ENCODE data around the gene ALB.
"Not testable (repeated sequence)": the region's sequence is repeated elsewhere in the genome, so short reads cannot be mapped to it uniquely, and the experiment has no call there.

ALB gene

DNA sequence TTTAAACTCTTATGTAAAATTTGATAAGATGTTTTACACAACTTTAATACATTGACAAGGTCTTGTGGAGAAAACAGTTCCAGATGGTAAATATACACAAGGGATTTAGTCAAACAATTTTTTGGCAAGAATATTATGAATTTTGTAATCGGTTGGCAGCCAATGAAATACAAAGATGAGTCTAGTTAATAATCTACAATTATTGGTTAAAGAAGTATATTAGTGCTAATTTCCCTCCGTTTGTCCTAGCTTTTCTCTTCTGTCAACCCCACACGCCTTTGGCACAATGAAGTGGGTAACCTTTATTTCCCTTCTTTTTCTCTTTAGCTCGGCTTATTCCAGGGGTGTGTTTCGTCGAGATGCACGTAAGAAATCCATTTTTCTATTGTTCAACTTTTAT, at the start of gene ALB:
Gene ALB (plus strand): TSS at position 246 of the 400 bp plus-strand sequence. CDS start 41 bp downstream, at position 287.
- Histone ChIP-seq H3K9me3 (ENCODE audit: control insufficient read depth in 1 of 2, low read length in 2 of 2) (no peaks in the 10 kb centered on the region), H3K36me3 (ENCODE audit: control insufficient read depth in 1 of 2, insufficient read depth in 2 of 2, low read length in 2 of 2) (no peaks in the 10 kb centered on the region), H3K4me3 (ENCODE audit: low read depth in 1 of 2, low read length in 2 of 2) (no peak within 1 kb of the TSS), H3K27ac (ENCODE audit: low read length) (no peak within 1 kb of the TSS), H3K4me1 (ENCODE audit: control insufficient read depth in 1 of 2, insufficient read depth in 2 of 2, low read length in 2 of 2) (no peaks in the 10 kb centered on the region), H3K27me3 (ENCODE audit: low read depth, low read length) (no peaks in the 10 kb centered on the region)

DNA sequence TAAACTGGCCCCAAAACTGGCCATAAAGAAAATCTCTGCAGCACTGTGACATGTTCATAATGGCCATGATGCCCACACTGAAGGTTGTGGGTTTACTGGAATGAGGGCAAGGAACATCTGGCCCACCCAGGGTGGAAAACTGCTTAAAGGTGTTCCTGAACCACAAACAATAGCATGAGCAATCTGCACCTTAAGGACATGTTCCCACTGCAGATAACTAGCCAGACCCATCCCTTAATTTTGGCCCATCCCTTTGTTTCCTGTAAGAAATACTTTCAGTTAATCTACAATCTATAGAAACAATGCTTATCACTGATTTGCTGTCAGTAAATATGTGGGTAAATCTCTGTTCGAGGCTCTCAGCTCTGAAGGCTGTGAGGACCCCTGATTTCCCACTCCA, 46.9 kb upstream of the ALB start:
- not testable (repeated sequence) for H3K36me3 ChIP-seq (ENCODE audit: control insufficient read depth in 1 of 2, insufficient read depth in 2 of 2, low read length in 2 of 2); H3K27ac ChIP-seq (ENCODE audit: low read length); H3K4me3 ChIP-seq (ENCODE audit: low read depth in 1 of 2, low read length in 2 of 2); H3K4me1 ChIP-seq (ENCODE audit: control insufficient read depth in 1 of 2, insufficient read depth in 2 of 2, low read length in 2 of 2); H3K9me3 ChIP-seq (ENCODE audit: control insufficient read depth in 1 of 2, low read length in 2 of 2); H3K27me3 ChIP-seq (ENCODE audit: low read depth, low read length)

DNA sequence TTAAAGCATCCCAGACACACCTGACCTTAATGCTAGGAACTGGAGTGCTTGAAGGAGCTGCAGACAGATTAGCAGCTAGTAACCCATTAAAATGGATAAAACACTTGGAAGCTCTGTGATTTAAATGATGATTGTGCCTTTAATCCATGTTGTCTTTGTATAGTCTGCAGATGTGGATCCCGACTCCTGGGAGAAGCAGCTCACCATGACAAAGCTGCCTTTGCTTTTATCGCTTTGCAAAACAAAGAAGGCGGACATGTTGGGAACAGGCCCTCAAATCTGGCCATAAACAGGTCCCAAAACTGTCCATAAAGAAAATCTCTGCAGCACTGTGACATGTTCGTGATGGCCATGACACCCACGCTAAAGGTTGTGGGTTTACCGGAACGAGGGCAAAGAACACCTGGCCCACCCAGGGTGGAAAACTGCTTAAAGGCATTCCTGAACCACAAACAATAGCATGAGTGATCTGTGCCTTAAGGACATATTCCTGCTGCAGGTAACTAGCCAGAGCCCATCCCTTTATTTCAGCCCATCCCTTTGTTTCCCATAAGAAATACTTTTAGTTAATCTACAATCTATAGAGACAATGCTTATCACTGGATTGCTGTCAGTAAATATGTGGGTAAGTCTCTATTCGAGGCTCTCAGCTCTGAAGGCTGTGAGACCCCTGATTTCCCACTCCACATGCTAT, 34.4 kb upstream of the ALB start:
- H3K36me3 ChIP-seq (ENCODE audit: control insufficient read depth in 1 of 2, insufficient read depth in 2 of 2, low read length in 2 of 2); H3K4me1 ChIP-seq (ENCODE audit: control insufficient read depth in 1 of 2, insufficient read depth in 2 of 2, low read length in 2 of 2); H3K4me3 ChIP-seq (ENCODE audit: low read depth in 1 of 2, low read length in 2 of 2); H3K9me3 ChIP-seq (ENCODE audit: control insufficient read depth in 1 of 2, low read length in 2 of 2); H3K27ac ChIP-seq (ENCODE audit: low read length); H3K27me3 ChIP-seq (ENCODE audit: low read depth, low read length): not testable (repeated sequence)

DNA sequence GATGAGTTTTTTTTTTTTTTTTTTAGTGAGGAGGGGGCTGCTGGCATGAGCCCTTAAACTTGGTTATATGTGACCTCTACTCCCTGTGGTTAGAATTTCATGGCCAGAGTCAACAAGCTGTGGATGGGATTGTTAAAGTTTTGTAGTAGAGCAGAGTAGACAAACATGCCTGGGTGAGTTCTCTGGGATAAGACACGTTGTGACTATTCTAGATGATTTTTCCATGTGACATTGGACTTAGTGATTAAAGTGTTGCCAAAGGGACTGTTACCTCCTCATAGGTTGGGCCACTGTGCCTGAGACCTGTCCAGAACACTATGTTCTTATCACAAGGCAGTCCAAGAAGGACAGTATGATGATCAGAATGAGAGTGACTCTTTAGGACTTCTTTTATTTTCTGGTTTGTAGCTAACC, 28.8 kb upstream of the ALB start:
- Histone ChIP-seq H3K36me3 (ENCODE audit: control insufficient read depth in 1 of 2, insufficient read depth in 2 of 2, low read length in 2 of 2) (no peaks in the 10 kb centered on the region), H3K4me3 (ENCODE audit: low read depth in 1 of 2, low read length in 2 of 2) (no peak overlapping the region), H3K27ac (ENCODE audit: low read length) (no peak overlapping the region), H3K4me1 (ENCODE audit: control insufficient read depth in 1 of 2, insufficient read depth in 2 of 2, low read length in 2 of 2) (no peaks in the 10 kb centered on the region), H3K27me3 (ENCODE audit: low read depth, low read length) (no peaks in the 10 kb centered on the region), H3K9me3 (ENCODE audit: control insufficient read depth in 1 of 2, low read length in 2 of 2) (no peaks in the 10 kb centered on the region)

DNA sequence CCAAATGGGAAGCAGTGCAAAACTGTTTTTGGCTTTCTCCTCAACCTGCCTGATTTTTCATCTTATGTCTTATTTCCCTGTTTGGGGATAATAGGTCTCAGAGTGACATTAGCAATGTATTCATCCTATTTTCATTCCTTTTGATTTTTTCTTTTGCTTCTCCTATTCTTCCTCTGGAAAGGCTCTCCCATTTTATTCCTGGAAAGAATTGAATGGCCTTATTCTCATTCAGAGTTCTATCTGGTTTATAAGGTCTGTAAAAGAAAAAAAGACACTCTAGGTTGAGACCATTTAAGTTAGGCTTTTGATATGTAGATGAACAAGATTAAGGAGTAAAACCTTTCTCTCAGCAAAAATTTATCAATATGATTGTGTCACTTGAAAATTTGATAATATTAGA, 27.8 kb upstream of the ALB start:
- no peaks in the 10 kb centered on the region for H3K4me1 ChIP-seq (ENCODE audit: control insufficient read depth in 1 of 2, insufficient read depth in 2 of 2, low read length in 2 of 2)
- H3K4me3 ChIP-seq (ENCODE audit: low read depth in 1 of 2, low read length in 2 of 2), result no peak overlapping the region
- H3K9me3 ChIP-seq (ENCODE audit: control insufficient read depth in 1 of 2, low read length in 2 of 2), result no peaks in the 10 kb centered on the region
- no peak overlapping the region for H3K27ac ChIP-seq (ENCODE audit: low read length)
- H3K36me3 ChIP-seq (ENCODE audit: control insufficient read depth in 1 of 2, insufficient read depth in 2 of 2, low read length in 2 of 2), result no peaks in the 10 kb centered on the region
- no peaks in the 10 kb centered on the region for H3K27me3 ChIP-seq (ENCODE audit: low read depth, low read length)

DNA sequence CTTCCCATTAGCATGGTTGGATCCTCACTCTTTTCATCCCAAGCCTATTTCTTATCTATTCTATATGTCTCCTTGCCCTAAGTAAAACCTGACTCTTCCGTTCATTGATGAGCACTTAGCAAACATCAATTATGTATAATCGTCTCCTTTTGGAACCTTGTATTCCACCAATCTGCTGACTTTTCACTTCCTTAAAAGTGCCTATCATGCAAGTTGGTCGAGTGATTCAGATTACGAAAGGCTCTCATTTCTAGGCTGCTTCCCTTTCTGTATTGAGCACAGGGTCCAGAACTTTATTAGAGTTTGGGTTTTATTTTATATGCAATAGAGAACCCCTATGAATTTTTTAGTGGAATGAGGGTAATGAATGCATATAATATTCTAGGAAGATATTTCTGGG, 27.1 kb upstream of the ALB start:
- H3K9me3 ChIP-seq (ENCODE audit: control insufficient read depth in 1 of 2, low read length in 2 of 2), result no peaks in the 10 kb centered on the region
- H3K4me1 ChIP-seq (ENCODE audit: control insufficient read depth in 1 of 2, insufficient read depth in 2 of 2, low read length in 2 of 2), result no peaks in the 10 kb centered on the region
- no peaks in the 10 kb centered on the region for H3K36me3 ChIP-seq (ENCODE audit: control insufficient read depth in 1 of 2, insufficient read depth in 2 of 2, low read length in 2 of 2)
- no peak overlapping the region for H3K27ac ChIP-seq (ENCODE audit: low read length)
- H3K4me3 ChIP-seq (ENCODE audit: low read depth in 1 of 2, low read length in 2 of 2), result no peak overlapping the region
- no peaks in the 10 kb centered on the region for H3K27me3 ChIP-seq (ENCODE audit: low read depth, low read length)

DNA sequence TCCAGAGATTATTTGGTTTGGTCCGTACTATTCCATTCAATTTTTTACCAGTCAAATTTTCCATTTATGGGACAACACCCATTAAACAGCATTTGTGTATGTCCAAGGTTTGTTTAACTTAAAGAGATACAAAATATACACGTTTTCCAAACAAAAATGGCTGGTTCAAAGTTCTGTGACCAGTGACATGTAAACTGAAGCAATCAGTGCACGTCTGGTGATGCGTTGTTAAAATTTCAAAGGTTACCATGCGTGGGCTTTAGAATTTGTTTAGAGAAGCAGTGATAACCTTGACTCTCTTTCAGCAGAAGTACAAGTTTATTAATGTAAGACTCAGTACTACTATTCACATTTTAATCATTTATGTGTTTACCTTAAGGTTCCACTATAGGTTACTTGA, 25.2 kb upstream of the ALB start:
- Histone ChIP-seq H3K27ac (ENCODE audit: low read length) (no peak overlapping the region), H3K36me3 (ENCODE audit: control insufficient read depth in 1 of 2, insufficient read depth in 2 of 2, low read length in 2 of 2) (no peaks in the 10 kb centered on the region), H3K9me3 (ENCODE audit: control insufficient read depth in 1 of 2, low read length in 2 of 2) (no peaks in the 10 kb centered on the region), H3K27me3 (ENCODE audit: low read depth, low read length) (no peaks in the 10 kb centered on the region), H3K4me1 (ENCODE audit: control insufficient read depth in 1 of 2, insufficient read depth in 2 of 2, low read length in 2 of 2) (no peaks in the 10 kb centered on the region), H3K4me3 (ENCODE audit: low read depth in 1 of 2, low read length in 2 of 2) (no peak overlapping the region)

DNA sequence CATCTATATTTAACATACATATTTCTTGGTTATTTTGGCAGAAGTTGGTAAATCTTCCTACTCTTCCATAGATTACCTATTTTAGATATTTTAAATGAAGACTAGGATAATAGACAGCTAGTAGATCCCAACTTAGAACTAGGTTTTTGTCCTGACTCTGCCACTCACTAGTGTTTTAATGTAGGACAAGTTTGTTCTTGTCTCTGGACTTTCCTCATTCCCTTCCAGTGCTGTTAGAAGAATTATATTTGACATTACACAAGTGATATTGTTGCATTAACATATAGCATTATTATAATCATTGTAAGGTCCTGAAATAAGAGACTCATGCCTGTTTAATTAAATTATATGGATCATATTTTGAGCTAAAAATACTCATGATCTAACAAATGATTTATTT, 24.1 kb upstream of the ALB start:
- Histone ChIP-seq H3K27ac (ENCODE audit: low read length) (no peak overlapping the region), H3K9me3 (ENCODE audit: control insufficient read depth in 1 of 2, low read length in 2 of 2) (no peaks in the 10 kb centered on the region), H3K27me3 (ENCODE audit: low read depth, low read length) (no peaks in the 10 kb centered on the region), H3K4me3 (ENCODE audit: low read depth in 1 of 2, low read length in 2 of 2) (no peak overlapping the region), H3K36me3 (ENCODE audit: control insufficient read depth in 1 of 2, insufficient read depth in 2 of 2, low read length in 2 of 2) (no peaks in the 10 kb centered on the region), H3K4me1 (ENCODE audit: control insufficient read depth in 1 of 2, insufficient read depth in 2 of 2, low read length in 2 of 2) (no peaks in the 10 kb centered on the region)

DNA sequence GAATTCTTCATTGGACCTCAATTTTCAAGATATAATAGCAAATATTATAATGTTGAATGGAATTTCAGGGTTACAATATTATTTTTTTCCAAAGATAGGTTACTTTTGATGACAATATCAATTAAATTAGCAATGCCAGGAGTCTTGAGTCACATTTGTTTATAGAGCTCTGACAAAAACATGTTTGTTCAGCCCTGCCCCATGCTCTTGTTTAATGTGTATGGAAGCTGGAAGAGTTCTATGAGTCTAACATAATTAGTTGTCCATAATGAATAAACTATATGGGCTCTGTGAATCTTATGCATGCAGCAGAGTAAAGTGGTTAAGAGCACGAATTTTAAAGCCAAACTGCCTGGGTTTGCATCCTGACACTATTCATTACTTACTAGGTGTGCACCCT, 22.9 kb upstream of the ALB start:
- H3K4me3 ChIP-seq (ENCODE audit: low read depth in 1 of 2, low read length in 2 of 2), result no peak overlapping the region
- no peaks in the 10 kb centered on the region for H3K27me3 ChIP-seq (ENCODE audit: low read depth, low read length)
- H3K4me1 ChIP-seq (ENCODE audit: control insufficient read depth in 1 of 2, insufficient read depth in 2 of 2, low read length in 2 of 2), result no peaks in the 10 kb centered on the region
- no peaks in the 10 kb centered on the region for H3K36me3 ChIP-seq (ENCODE audit: control insufficient read depth in 1 of 2, insufficient read depth in 2 of 2, low read length in 2 of 2)
- H3K27ac ChIP-seq (ENCODE audit: low read length), result no peak overlapping the region
- H3K9me3 ChIP-seq (ENCODE audit: control insufficient read depth in 1 of 2, low read length in 2 of 2), result no peaks in the 10 kb centered on the region

DNA sequence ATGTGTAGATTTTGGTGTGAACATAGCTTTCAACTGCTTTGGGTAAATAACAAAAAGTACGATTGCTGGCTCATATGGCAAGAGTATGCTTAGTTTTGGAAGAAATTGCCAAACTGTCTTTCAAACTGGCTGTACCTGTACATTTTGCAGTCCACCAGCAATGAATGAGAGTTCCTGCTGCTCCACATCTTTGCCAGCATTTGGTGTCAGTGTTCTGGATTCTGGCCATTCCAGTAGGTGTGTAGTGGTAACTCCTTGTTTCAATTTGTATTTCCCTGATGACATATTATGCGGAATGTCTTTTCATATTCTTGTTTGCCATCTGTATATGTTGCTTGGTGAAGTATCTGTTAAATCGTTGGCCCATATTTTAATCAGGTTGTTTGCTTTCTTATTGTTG, 20.6 kb upstream of the ALB start:
- no peak overlapping the region for H3K27ac ChIP-seq (ENCODE audit: low read length)
- no peak overlapping the region for H3K4me3 ChIP-seq (ENCODE audit: low read depth in 1 of 2, low read length in 2 of 2)
- no peaks in the 10 kb centered on the region for H3K9me3 ChIP-seq (ENCODE audit: control insufficient read depth in 1 of 2, low read length in 2 of 2)
- H3K27me3 ChIP-seq (ENCODE audit: low read depth, low read length), result no peaks in the 10 kb centered on the region
- H3K4me1 ChIP-seq (ENCODE audit: control insufficient read depth in 1 of 2, insufficient read depth in 2 of 2, low read length in 2 of 2), result no peaks in the 10 kb centered on the region
- no peaks in the 10 kb centered on the region for H3K36me3 ChIP-seq (ENCODE audit: control insufficient read depth in 1 of 2, insufficient read depth in 2 of 2, low read length in 2 of 2)

DNA sequence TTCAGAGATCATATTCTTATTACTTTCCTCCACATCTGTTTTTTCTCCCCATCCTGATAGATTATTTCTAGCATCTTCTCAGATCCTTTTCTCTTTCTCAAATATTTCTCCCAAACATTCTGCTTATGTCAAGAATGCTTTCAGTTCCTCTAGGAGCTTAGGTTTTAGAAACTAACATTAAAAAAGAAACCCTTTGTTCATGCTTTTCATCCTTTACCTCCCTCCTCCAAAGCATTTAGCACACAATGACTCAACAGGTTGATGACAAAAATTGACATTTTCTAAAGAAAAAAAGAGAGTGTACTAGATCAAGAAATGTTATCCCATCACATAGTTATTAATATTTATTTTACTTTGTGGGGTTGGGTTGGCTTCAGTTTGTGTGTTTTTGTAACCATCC, 16.5 kb upstream of the ALB start:
- no peak overlapping the region for H3K27ac ChIP-seq (ENCODE audit: low read length)
- H3K27me3 ChIP-seq (ENCODE audit: low read depth, low read length), result no peaks in the 10 kb centered on the region
- no peak overlapping the region for H3K4me3 ChIP-seq (ENCODE audit: low read depth in 1 of 2, low read length in 2 of 2)
- no peaks in the 10 kb centered on the region for H3K36me3 ChIP-seq (ENCODE audit: control insufficient read depth in 1 of 2, insufficient read depth in 2 of 2, low read length in 2 of 2)
- no peaks in the 10 kb centered on the region for H3K9me3 ChIP-seq (ENCODE audit: control insufficient read depth in 1 of 2, low read length in 2 of 2)
- no peaks in the 10 kb centered on the region for H3K4me1 ChIP-seq (ENCODE audit: control insufficient read depth in 1 of 2, insufficient read depth in 2 of 2, low read length in 2 of 2)

DNA sequence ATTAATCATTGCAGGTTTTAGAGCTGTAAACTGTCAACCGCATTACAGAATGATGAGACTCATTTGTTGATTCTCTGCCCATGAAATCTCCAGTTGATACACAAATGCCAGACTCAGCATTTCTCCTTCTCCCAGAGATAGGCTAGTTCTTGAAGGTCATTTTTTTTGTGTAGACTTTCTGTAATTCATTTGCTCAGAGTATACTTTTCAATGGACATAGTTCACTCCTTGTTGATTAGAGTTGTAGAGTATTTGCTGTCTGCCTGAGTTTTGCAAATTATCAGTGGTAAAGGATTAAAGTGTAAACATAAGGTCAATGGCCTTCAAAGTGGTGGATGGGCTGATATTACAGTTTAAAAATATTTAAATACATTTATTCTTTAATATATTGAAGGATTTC, 15.2 kb upstream of the ALB start:
- Histone ChIP-seq H3K27ac (ENCODE audit: low read length) (no peak overlapping the region), H3K36me3 (ENCODE audit: control insufficient read depth in 1 of 2, insufficient read depth in 2 of 2, low read length in 2 of 2) (no peaks in the 10 kb centered on the region), H3K27me3 (ENCODE audit: low read depth, low read length) (no peaks in the 10 kb centered on the region), H3K4me3 (ENCODE audit: low read depth in 1 of 2, low read length in 2 of 2) (no peak overlapping the region), H3K4me1 (ENCODE audit: control insufficient read depth in 1 of 2, insufficient read depth in 2 of 2, low read length in 2 of 2) (no peaks in the 10 kb centered on the region), H3K9me3 (ENCODE audit: control insufficient read depth in 1 of 2, low read length in 2 of 2) (no peaks in the 10 kb centered on the region)
